A673 (cell line): Measurements from ENCODE around the gene RECK.

Source experiments
- EZH2 ChIP-seq: fragments of 200-600 bp; sonication (generic); IDR thresholded peaks from 2 replicates; pipeline ENCODE4 v1.6.1; 2017; ENCODE audit warnings: borderline replicate concordance, low read depth, mild to moderate bottlenecking, mixed read lengths, antibody characterized with exemption, low read length; ENCODE audit not compliant: poor library complexity, severe bottlenecking
- TF ChIP-seq, protein P1 (sequence below): fragments of 300-800, 200-600 bp; sonication (generic); conservative IDR thresholded peaks from 2 replicates; pipeline ENCODE4 v1.5.1; 2017; ENCODE audit warnings: low read depth, mild to moderate bottlenecking, antibody characterized with exemption, low read length, moderate library complexity, mixed read lengths

- TF ChIP-seq, protein P1, sequence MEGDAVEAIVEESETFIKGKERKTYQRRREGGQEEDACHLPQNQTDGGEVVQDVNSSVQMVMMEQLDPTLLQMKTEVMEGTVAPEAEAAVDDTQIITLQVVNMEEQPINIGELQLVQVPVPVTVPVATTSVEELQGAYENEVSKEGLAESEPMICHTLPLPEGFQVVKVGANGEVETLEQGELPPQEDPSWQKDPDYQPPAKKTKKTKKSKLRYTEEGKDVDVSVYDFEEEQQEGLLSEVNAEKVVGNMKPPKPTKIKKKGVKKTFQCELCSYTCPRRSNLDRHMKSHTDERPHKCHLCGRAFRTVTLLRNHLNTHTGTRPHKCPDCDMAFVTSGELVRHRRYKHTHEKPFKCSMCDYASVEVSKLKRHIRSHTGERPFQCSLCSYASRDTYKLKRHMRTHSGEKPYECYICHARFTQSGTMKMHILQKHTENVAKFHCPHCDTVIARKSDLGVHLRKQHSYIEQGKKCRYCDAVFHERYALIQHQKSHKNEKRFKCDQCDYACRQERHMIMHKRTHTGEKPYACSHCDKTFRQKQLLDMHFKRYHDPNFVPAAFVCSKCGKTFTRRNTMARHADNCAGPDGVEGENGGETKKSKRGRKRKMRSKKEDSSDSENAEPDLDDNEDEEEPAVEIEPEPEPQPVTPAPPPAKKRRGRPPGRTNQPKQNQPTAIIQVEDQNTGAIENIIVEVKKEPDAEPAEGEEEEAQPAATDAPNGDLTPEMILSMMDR, result no peak
- TF ChIP-seq EZH2, result no peak
These were observed 37.3 kb downstream of the RECK start for GRCh38 chr9:36074055-36074454.
